ENCODE results near the gene MAP10. TPM values are rescaled to one million over a fixed set of nuclear protein-coding genes. Genes with fewer than 3 reads are reported as not detected.

MAP10 gene
- total RNA-seq, 4 donors from 2014 or later: 1.0 to 1.6 (median 1.4) TPM

DNA sequence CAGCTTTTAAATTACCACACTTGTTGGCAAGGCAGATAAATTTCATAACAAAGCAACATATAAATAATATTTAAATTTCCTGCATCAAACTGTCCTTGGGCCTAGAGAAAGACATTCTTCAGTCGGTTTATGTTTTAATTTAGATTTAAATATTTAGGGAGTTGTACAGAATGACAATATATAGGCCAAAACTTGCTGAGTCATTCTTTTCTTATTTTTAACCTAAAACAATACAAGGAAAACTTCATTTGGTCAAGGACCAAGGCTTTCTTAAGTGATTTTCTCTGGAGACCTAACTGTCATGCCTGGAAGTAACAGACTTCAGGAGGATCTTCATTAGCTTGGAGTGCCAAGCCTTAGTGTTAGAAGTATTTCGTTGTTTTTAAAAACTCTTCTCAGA, 5.6 kb downstream of the MAP10 start:
- H3K36me3 ChIP-seq: no peaks in the 10 kb centered on the region
- no peak for DNase-seq (ENCODE audit: extremely low spot score)
- H3K27me3 ChIP-seq: no peaks in the 10 kb centered on the region
- H3K4me3 ChIP-seq: no peak overlapping the region
- no peak overlapping the region for H3K27ac ChIP-seq (replicated peaks in 1 of 4)
- H3K9me3 ChIP-seq: peaks cover 0 to 7% (median 6%) of the 10 kb centered on the region in 4 donors
- intact Hi-C loops (cut with DNase I): no loop called here
- 64% methylated on average over 2 of the region's 2 CpGs for WGBS
- peaks cover 2 to 8% (median 5%) of the 10 kb centered on the region in 4 donors for H3K4me1 ChIP-seq
- no peak for TF ChIP-seq EP300 (IDR thresholded peaks at IDR 0.05)
- TF ChIP-seq POLR2AphosphoS5 (IDR thresholded peaks at IDR 0.05): no peak
- TF ChIP-seq, protein P1, sequence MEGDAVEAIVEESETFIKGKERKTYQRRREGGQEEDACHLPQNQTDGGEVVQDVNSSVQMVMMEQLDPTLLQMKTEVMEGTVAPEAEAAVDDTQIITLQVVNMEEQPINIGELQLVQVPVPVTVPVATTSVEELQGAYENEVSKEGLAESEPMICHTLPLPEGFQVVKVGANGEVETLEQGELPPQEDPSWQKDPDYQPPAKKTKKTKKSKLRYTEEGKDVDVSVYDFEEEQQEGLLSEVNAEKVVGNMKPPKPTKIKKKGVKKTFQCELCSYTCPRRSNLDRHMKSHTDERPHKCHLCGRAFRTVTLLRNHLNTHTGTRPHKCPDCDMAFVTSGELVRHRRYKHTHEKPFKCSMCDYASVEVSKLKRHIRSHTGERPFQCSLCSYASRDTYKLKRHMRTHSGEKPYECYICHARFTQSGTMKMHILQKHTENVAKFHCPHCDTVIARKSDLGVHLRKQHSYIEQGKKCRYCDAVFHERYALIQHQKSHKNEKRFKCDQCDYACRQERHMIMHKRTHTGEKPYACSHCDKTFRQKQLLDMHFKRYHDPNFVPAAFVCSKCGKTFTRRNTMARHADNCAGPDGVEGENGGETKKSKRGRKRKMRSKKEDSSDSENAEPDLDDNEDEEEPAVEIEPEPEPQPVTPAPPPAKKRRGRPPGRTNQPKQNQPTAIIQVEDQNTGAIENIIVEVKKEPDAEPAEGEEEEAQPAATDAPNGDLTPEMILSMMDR (IDR thresholded peaks at IDR 0.05): no peak
- no peak for TF ChIP-seq POLR2A (IDR thresholded peaks at IDR 0.05; ENCODE audit: low read depth)

DNA sequence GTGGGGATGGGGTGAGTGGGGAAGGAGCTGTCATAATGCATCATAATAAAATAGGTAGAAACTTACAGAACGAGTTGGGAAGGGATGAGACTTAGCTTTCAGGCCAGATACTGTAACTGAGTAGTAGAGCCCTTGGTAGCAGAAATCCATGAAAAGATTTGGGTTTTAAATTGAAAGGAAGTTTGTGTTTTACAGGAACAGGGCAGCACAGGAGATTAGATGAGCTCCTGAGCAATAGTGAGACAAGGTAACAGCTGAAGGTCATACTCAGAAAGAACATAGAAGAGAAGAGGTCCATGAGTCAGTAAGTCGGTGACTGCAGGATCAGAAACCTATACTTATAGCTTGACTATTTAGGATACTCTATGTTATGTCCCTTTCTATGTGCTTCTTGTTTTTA, 7.3 kb downstream of the MAP10 start:
- TF ChIP-seq, protein P1 (IDR thresholded peaks at IDR 0.05): no peak
- no peak for TF ChIP-seq POLR2A (IDR thresholded peaks at IDR 0.05; ENCODE audit: low read depth)
- no peak for TF ChIP-seq POLR2AphosphoS5 (IDR thresholded peaks at IDR 0.05)
- TF ChIP-seq EP300 (IDR thresholded peaks at IDR 0.05): no peak
- intact Hi-C loops (cut with DNase I): no loop called here
- H3K27me3 ChIP-seq: no peaks in the 10 kb centered on the region
- no peak for DNase-seq (ENCODE audit: extremely low spot score)
- WGBS: 89% methylated on average over 2 of the region's 2 CpGs
- no peaks in the 10 kb centered on the region for H3K4me1 ChIP-seq
- no peaks in the 10 kb centered on the region for H3K36me3 ChIP-seq
- H3K27ac ChIP-seq (replicated peaks in 1 of 4): no peak overlapping the region
- H3K4me3 ChIP-seq: no peak overlapping the region
- H3K9me3 ChIP-seq: peaks cover 0 to 7% (median 3%) of the 10 kb centered on the region in 4 donors

DNA sequence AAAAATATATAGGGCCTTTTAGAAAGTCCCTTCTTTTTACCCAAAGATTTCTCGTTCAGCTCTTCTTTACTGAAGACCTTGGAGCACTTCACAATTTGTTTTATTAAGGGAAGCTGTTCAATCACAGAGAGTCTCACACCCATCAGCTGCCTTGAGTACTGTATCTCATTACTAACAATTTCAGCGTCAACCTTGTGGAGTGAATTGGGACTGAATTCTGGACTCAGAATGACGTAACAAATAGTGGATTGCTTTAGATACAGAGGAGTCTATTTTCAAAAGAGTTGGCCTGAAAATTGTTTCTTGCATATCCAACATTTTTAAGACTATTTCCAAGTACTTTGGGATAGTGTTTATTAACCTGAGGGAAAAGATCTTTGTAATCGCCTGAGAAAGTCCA, 7.9 kb downstream of the MAP10 start:
- intact Hi-C loops (cut with DNase I): no loop called here
- DNase-seq (ENCODE audit: extremely low spot score): no peak
- Histone ChIP-seq H3K36me3 (no peaks in the 10 kb centered on the region), H3K4me3 (no peak overlapping the region), H3K27me3 (no peaks in the 10 kb centered on the region), H3K27ac (replicated peaks in 1 of 4) (no peak overlapping the region), H3K4me1 (no peaks in the 10 kb centered on the region), H3K9me3 (peaks cover 0 to 7% (median 3%) of the 10 kb centered on the region in 4 donors)
- WGBS: 92% methylated on average over 4 of the region's 4 CpGs
- TF ChIP-seq POLR2AphosphoS5 (IDR thresholded peaks at IDR 0.05): no peak
- TF ChIP-seq, protein P1 (IDR thresholded peaks at IDR 0.05): no peak
- no peak for TF ChIP-seq EP300 (IDR thresholded peaks at IDR 0.05)
- no peak for TF ChIP-seq POLR2A (IDR thresholded peaks at IDR 0.05; ENCODE audit: low read depth)

DNA sequence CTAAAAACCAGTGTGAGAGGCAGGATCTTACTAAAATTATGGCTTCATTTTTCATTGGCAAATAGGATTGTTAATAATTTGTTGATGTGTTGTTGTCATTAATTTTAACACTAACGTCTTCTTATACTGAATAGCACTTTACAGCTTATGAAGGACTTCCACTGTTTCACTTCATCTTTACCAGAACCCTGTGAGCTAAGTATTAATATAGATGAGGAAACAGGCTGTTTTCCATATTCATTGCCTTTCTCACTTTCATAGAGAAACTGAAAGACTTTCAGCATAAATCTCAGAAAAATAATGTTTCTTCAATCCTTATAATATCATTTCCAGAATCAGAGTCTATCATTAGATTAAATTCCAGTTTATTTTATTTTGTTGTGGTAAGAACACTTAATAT, 8.5 kb downstream of the MAP10 start:
- intact Hi-C loops (cut with DNase I): no loop called here
- WGBS: 63% methylated on average over 1 of the region's 1 CpG
- peaks cover 0 to 6% (median under 1%) of the 10 kb centered on the region in 4 donors for H3K9me3 ChIP-seq
- no peaks in the 10 kb centered on the region for H3K36me3 ChIP-seq
- no peak for DNase-seq (ENCODE audit: extremely low spot score)
- H3K27ac ChIP-seq (replicated peaks in 1 of 4): no peak overlapping the region
- H3K4me1 ChIP-seq: no peaks in the 10 kb centered on the region
- TF ChIP-seq, protein P1 (IDR thresholded peaks at IDR 0.05): no peak
- TF ChIP-seq POLR2A (IDR thresholded peaks at IDR 0.05; ENCODE audit: low read depth) (no peak), POLR2AphosphoS5 (IDR thresholded peaks at IDR 0.05) (no peak), EP300 (IDR thresholded peaks at IDR 0.05) (no peak)
- no peaks in the 10 kb centered on the region for H3K27me3 ChIP-seq
- H3K4me3 ChIP-seq: no peak overlapping the region

DNA sequence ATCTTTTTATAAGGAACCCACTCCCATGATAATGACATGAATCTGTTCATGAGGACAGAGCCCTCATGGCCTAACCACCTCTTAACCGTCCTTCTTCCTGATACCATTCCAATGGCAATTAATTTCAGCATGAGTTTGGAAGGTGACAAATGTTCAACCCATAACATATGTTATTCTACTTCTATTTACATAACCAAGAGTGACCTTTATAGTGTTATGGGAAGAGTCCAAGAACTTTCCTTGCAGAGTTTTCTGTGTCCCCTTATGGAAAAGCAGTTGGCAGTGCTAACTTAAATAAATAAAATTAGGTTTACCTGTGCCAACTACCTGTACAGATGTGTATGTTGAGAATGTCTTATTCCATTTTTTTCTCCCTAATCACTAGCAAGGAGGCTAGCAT, 11.1 kb downstream of the MAP10 start:
- Histone ChIP-seq H3K27me3 (no peaks in the 10 kb centered on the region), H3K9me3 (no peaks in the 10 kb centered on the region), H3K27ac (replicated peaks in 1 of 4) (no peak overlapping the region), H3K4me1 (no peaks in the 10 kb centered on the region), H3K4me3 (no peak overlapping the region), H3K36me3 (no peaks in the 10 kb centered on the region)
- WGBS: 50% methylated on average over 1 of the region's 1 CpG
- TF ChIP-seq EP300 (IDR thresholded peaks at IDR 0.05): no peak
- TF ChIP-seq POLR2A (IDR thresholded peaks at IDR 0.05; ENCODE audit: low read depth): no peak
- TF ChIP-seq, protein P1 (IDR thresholded peaks at IDR 0.05): no peak
- no peak for TF ChIP-seq POLR2AphosphoS5 (IDR thresholded peaks at IDR 0.05)
- intact Hi-C loops (cut with DNase I): no loop called here
- DNase-seq (ENCODE audit: extremely low spot score): no peak

All from esophagus muscularis mucosa (tissue), 4 donors.